GM12878 (cell line): Measurements from ENCODE around the gene PRR13. TPM values are rescaled to one million over a fixed set of nuclear protein-coding genes. Genes with fewer than 3 reads are reported as not detected.

Source experiments
- EP300 ChIP-seq, 2 experiments: fragments of 150-350 bp in 1 of 2; IDR thresholded peaks; 2 replicates each; pipeline ENCODE4 v1.6.1; 2011 to 2012; ENCODE audit warnings: low read depth in 2 of 2, low read length in 2 of 2, borderline replicate concordance in 1 of 2, improper control_type of control experiment in 1 of 2, inconsistent platforms in 1 of 2; ENCODE audit not compliant: control insufficient read depth in 1 of 2
- FOXM1 ChIP-seq: IDR thresholded peaks from 2 replicates; pipeline ENCODE4 v1.6.1; 2012; ENCODE audit warnings: low read depth, mild to moderate bottlenecking, inconsistent platforms, low read length, moderate library complexity
- IKZF2 ChIP-seq, 2 experiments: fragments of 450-650 bp; IDR thresholded peaks; 2 replicates each; pipeline ENCODE4 v1.6.1; 2017; ENCODE audit warnings: mild to moderate bottlenecking in 2 of 2, moderate library complexity in 2 of 2
- NFIC ChIP-seq: IDR thresholded peaks from 2 replicates; pipeline ENCODE4 v1.6.1; 2012; ENCODE audit warnings: low read depth, mild to moderate bottlenecking, inconsistent platforms, low read length, moderate library complexity
- NFYB ChIP-seq: IDR thresholded peaks from 2 replicates; pipeline ENCODE4 v1.6.1; 2011; ENCODE audit warnings: low read depth, mild to moderate bottlenecking, low read length, improper control_type of control experiment, moderate library complexity; ENCODE audit not compliant: insufficient read depth
- PAX8 ChIP-seq: fragments of 450-650 bp; IDR thresholded peaks from 2 replicates; pipeline ENCODE4 v1.6.1; 2017; ENCODE audit warnings: mild to moderate bottlenecking, moderate library complexity
- RAD51 ChIP-seq: fragments of 450-650 bp; IDR thresholded peaks from 2 replicates; pipeline ENCODE4 v1.6.1; 2016; ENCODE audit warnings: moderate library complexity, mild to moderate bottlenecking, inconsistent platforms
- RBBP5 ChIP-seq: fragments of 200-600 bp; sonication (generic); conservative IDR thresholded peaks from 2 replicates; pipeline ENCODE4 v1.6.1; 2016
- RCOR1 ChIP-seq: conservative IDR thresholded peaks from 2 replicates; pipeline ENCODE4 v1.6.1; 2012; ENCODE audit warnings: low read depth, low read length, improper control_type of control experiment
- RELA ChIP-seq: fragments of 450-650 bp; IDR thresholded peaks from 2 replicates; pipeline ENCODE4 v1.8.0; 2014; ENCODE audit warnings: borderline replicate concordance; ENCODE audit not compliant: partially characterized antibody
- SREBF2 ChIP-seq: IDR thresholded peaks from 2 replicates; pipeline ENCODE4 v1.6.1; 2012; ENCODE audit warnings: mild to moderate bottlenecking, low read length
- ZNF384 ChIP-seq: IDR thresholded peaks from 2 replicates; pipeline ENCODE4 v1.6.1; 2012; ENCODE audit warnings: low read depth, mild to moderate bottlenecking, low read length, improper control_type of control experiment, borderline replicate concordance
- ZSCAN29 ChIP-seq: fragments of 450-650 bp; IDR thresholded peaks from 2 replicates; pipeline ENCODE4 v1.6.1; 2017; ENCODE audit warnings: mild to moderate bottlenecking, moderate library complexity
- polyA plus RNA-seq, 11 experiments: library from polyadenylated mRNA; depleted of rRNA in 4 of 11; unstranded in 6 of 11; stranded (reverse) in 5 of 11; fragments of >200 nt; fragmentation: Nextera tagmentation in 4 of 11; fragmentation: Illumina TruSeq in 1 of 11; extraction: Ambion mirVana in 4 of 11; extraction: Trizol in 1 of 11; gene quantifications; 1 replicate in 1 of 11; 2 replicates in 10 of 11; pipeline versions ENCODE4 v1.2.1 to v1.2.3, GENCODE V29; 2011 to 2016; ENCODE audit warnings: inconsistent platforms in 2 of 11, missing spikeins in 2 of 11, low read depth in 1 of 11
- total RNA-seq, 4 experiments: library from RNA; depleted of rRNA in 3 of 4; stranded (reverse); fragments of >200 nt in 3 of 4; fragmentation: Illumina TruSeq in 1 of 4; extraction: Trizol in 1 of 4; gene quantifications; 2 replicates each; pipeline versions ENCODE4 v1.2.1 to v1.2.3, GENCODE V29; 2013 to 2021
- TF ChIP-seq, protein P1 (sequence below): fragments of 450-650 bp; IDR thresholded peaks from 2 replicates; pipeline ENCODE4 v1.6.1; 2018; ENCODE audit warnings: borderline replicate concordance, mild to moderate bottlenecking; ENCODE audit not compliant: partially characterized antibody
- TF ChIP-seq, protein P2 (sequence below), 3 experiments: IDR thresholded peaks in 2 of 3; conservative IDR thresholded peaks in 1 of 3; 2 replicates each; pipeline ENCODE4 v1.5.1; 2011; ENCODE audit warnings: low read depth in 3 of 3, low read length in 3 of 3, mild to moderate bottlenecking in 3 of 3, control low read depth in 2 of 3, moderate library complexity in 2 of 3, inconsistent platforms in 1 of 3, mixed read lengths in 1 of 3; ENCODE audit not compliant: control insufficient read depth in 2 of 3, insufficient read depth in 1 of 3; ENCODE audit errors: extremely low read depth in 1 of 3
- TF ChIP-seq, protein P3 (sequence below): IDR thresholded peaks from 2 replicates; pipeline ENCODE4 v1.6.1; 2012; ENCODE audit warnings: low read depth, low read length, improper control_type of control experiment
- TF ChIP-seq, protein P4 (sequence below): fragments of 450-650 bp; IDR thresholded peaks from 2 replicates; pipeline ENCODE4 v1.6.1; 2017; ENCODE audit warnings: antibody characterized with exemption, mild to moderate bottlenecking, moderate library complexity
- TF ChIP-seq, protein P5 (sequence below): fragments of 450-650 bp; conservative IDR thresholded peaks from 2 replicates; pipeline ENCODE4 v1.6.1; 2017; ENCODE audit warnings: mild to moderate bottlenecking, moderate library complexity

Gene PRR13
- total and polyA plus RNA-seq, 10 of the 15 experiments (the other 5 are each of a cell fraction or from before 2014, with no cell fraction given), result 94.2 to 462 (median 276) TPM

DNA sequence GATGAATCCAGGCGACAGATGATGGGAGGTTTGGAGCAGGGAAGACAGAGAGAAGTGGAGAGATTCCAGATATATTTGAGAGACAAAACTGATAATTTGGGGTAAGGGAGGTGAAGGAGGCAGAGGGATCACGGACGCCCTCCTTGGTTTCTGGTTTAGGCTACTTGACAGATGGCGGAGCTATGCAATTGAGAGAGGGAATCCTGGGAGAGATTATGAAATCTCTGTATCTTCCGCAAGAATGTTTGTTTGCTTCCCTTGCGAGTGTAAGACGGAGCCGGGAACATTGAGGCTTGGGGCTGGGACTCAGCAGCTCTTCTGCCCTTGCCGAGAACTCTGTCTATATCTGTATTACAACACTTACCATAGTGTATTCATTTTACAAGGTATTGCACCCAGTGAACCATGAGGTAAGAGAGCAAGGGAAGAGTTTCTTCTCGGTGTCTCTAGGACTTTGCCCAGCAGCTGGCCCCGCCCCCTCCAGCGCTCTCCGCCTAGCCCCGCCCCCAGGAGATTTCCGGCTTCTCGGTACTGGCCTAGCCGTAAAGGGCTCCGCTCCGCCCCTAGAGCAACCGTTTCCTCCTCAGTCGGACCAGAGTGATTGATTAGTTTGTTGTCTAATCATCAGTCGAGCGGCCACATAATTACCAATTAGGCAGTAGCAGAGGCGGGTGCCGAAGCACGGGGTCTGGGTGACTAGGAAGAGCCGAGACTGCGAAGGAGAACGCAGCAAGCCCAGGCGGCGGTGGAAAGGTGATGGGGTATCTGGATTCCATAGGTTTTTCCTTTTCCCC lies at the start of gene PRR13 (continued):
- TF ChIP-seq, protein P1, sequence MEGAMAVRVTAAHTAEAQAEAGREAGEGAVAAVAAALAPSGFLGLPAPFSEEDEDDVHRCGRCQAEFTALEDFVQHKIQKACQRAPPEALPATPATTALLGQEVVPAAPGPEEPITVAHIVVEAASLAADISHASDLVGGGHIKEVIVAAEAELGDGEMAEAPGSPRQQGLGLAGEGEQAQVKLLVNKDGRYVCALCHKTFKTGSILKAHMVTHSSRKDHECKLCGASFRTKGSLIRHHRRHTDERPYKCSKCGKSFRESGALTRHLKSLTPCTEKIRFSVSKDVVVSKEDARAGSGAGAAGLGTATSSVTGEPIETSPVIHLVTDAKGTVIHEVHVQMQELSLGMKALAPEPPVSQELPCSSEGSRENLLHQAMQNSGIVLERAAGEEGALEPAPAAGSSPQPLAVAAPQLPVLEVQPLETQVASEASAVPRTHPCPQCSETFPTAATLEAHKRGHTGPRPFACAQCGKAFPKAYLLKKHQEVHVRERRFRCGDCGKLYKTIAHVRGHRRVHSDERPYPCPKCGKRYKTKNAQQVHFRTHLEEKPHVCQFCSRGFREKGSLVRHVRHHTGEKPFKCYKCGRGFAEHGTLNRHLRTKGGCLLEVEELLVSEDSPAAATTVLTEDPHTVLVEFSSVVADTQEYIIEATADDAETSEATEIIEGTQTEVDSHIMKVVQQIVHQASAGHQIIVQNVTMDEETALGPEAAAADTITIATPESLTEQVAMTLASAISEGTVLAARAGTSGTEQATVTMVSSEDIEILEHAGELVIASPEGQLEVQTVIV, result peak; percentile 90
- TF ChIP-seq RAD51 (peak; percentile 82), RELA (no peak), RBBP5 (no peak), IKZF2 (IDR thresholded peaks at IDR 0.05) (0 out of 4 replicates have a peak, but pooled peaks of 1 of the 2 experiments have one; percentile 8), ZSCAN29 (no peak), SREBF2 (no peak), NFIC (no peak), NFYB (peak; percentile 94), RCOR1 (no peak), ZNF384 (no peak), PAX8 (no peak), FOXM1 (no peak), EP300 (IDR thresholded peaks at IDR 0.05; ENCODE audit: borderline replicate concordance in 1 of 2, control insufficient read depth in 1 of 2, low read depth in 2 of 2, low read length in 2 of 2) (no peak)
- TF ChIP-seq, protein P2, sequence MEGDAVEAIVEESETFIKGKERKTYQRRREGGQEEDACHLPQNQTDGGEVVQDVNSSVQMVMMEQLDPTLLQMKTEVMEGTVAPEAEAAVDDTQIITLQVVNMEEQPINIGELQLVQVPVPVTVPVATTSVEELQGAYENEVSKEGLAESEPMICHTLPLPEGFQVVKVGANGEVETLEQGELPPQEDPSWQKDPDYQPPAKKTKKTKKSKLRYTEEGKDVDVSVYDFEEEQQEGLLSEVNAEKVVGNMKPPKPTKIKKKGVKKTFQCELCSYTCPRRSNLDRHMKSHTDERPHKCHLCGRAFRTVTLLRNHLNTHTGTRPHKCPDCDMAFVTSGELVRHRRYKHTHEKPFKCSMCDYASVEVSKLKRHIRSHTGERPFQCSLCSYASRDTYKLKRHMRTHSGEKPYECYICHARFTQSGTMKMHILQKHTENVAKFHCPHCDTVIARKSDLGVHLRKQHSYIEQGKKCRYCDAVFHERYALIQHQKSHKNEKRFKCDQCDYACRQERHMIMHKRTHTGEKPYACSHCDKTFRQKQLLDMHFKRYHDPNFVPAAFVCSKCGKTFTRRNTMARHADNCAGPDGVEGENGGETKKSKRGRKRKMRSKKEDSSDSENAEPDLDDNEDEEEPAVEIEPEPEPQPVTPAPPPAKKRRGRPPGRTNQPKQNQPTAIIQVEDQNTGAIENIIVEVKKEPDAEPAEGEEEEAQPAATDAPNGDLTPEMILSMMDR (IDR thresholded peaks at IDR 0.05 in 2 of 3, conservative IDR thresholded peaks at IDR 0.05 in 1 of 3; ENCODE audit: control insufficient read depth in 2 of 3, extremely low read depth in 1 of 3, insufficient read depth in 1 of 3, low read depth in 3 of 3, low read length in 3 of 3), result no peak
- TF ChIP-seq, protein P3, sequence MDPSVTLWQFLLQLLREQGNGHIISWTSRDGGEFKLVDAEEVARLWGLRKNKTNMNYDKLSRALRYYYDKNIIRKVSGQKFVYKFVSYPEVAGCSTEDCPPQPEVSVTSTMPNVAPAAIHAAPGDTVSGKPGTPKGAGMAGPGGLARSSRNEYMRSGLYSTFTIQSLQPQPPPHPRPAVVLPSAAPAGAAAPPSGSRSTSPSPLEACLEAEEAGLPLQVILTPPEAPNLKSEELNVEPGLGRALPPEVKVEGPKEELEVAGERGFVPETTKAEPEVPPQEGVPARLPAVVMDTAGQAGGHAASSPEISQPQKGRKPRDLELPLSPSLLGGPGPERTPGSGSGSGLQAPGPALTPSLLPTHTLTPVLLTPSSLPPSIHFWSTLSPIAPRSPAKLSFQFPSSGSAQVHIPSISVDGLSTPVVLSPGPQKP, result peak; percentile 30; the same call in 1 of the 2 replicates
- TF ChIP-seq, protein P4, sequence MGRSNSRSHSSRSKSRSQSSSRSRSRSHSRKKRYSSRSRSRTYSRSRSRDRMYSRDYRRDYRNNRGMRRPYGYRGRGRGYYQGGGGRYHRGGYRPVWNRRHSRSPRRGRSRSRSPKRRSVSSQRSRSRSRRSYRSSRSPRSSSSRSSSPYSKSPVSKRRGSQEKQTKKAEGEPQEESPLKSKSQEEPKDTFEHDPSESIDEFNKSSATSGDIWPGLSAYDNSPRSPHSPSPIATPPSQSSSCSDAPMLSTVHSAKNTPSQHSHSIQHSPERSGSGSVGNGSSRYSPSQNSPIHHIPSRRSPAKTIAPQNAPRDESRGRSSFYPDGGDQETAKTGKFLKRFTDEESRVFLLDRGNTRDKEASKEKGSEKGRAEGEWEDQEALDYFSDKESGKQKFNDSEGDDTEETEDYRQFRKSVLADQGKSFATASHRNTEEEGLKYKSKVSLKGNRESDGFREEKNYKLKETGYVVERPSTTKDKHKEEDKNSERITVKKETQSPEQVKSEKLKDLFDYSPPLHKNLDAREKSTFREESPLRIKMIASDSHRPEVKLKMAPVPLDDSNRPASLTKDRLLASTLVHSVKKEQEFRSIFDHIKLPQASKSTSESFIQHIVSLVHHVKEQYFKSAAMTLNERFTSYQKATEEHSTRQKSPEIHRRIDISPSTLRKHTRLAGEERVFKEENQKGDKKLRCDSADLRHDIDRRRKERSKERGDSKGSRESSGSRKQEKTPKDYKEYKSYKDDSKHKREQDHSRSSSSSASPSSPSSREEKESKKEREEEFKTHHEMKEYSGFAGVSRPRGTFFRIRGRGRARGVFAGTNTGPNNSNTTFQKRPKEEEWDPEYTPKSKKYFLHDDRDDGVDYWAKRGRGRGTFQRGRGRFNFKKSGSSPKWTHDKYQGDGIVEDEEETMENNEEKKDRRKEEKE, result no peak
- TF ChIP-seq, protein P5, sequence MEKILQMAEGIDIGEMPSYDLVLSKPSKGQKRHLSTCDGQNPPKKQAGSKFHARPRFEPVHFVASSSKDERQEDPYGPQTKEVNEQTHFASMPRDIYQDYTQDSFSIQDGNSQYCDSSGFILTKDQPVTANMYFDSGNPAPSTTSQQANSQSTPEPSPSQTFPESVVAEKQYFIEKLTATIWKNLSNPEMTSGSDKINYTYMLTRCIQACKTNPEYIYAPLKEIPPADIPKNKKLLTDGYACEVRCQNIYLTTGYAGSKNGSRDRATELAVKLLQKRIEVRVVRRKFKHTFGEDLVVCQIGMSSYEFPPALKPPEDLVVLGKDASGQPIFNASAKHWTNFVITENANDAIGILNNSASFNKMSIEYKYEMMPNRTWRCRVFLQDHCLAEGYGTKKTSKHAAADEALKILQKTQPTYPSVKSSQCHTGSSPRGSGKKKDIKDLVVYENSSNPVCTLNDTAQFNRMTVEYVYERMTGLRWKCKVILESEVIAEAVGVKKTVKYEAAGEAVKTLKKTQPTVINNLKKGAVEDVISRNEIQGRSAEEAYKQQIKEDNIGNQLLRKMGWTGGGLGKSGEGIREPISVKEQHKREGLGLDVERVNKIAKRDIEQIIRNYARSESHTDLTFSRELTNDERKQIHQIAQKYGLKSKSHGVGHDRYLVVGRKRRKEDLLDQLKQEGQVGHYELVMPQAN, result no peak
